ENCODE data around the gene TRAPPC6A. TPM values are rescaled to one million over a fixed set of nuclear protein-coding genes. Genes with fewer than 3 reads are reported as not detected.

Gene TRAPPC6A
- total RNA-seq, 2 donors from 2014 or later = 56.6 to 79.1 TPM

- Histone ChIP-seq H3K4me1 (ENCODE audit: control insufficient read depth, insufficient read depth, low read length) (no peaks in the 10 kb centered on the region), H3K27ac (ENCODE audit: low read depth, low read length) (no peak overlapping the region), H3K9ac (ENCODE audit: extremely low read depth, low read length, poor library complexity, severe bottlenecking) (no peak overlapping the region), H3K9me3 (ENCODE audit: control insufficient read depth, low read length) (no peaks in the 10 kb centered on the region), H3K4me3 (ENCODE audit: low read length) (no peak overlapping the region), H3K36me3 (ENCODE audit: control insufficient read depth, insufficient read depth, low read length) (no peaks in the 10 kb centered on the region), H3K27me3 (ENCODE audit: control insufficient read depth, insufficient read depth, low read length, poor library complexity, severe bottlenecking) (peaks cover 4% of the 10 kb centered on the region)
- Mint-ChIP-seq H3K4me3 (no peak overlapping the region), H3K27me3 (ENCODE audit: insufficient read depth) (peaks cover 20% of the 10 kb centered on the region), H3K36me3 (ENCODE audit: low read depth) (no peaks in the 10 kb centered on the region), H3K27ac (no peak overlapping the region), H3K9me3 (no peaks in the 10 kb centered on the region), H3K4me1 (no peaks in the 10 kb centered on the region)
- WGBS, 2 experiments (ENCODE audit: insufficient coverage in 1 of 2, insufficient read length in 1 of 2) = 57 to 73% methylated on average over 2 to 4 of the region's 4 CpGs
- TF ChIP-seq CTCF (conservative IDR thresholded peaks at IDR 0.05) = peak; percentile 79
- peak; percentile 86 for DNase-seq
These were observed 22.5 kb upstream of the TRAPPC6A start for GRCh38 chr19:45200568-45200967.

- 76 to 80% methylated on average over 6 of the region's 6 CpGs for WGBS, 2 experiments (ENCODE audit: insufficient coverage in 1 of 2, insufficient read length in 1 of 2)
- no peaks in the 10 kb centered on the region for H3K9me3 Mint-ChIP-seq
- H3K4me1 ChIP-seq (ENCODE audit: control insufficient read depth, insufficient read depth, low read length) = peaks cover 5% of the 10 kb centered on the region
- no peak overlapping the region for H3K27ac ChIP-seq (ENCODE audit: low read depth, low read length)
- no peaks in the 10 kb centered on the region for H3K9me3 ChIP-seq (ENCODE audit: control insufficient read depth, low read length)
- no peaks in the 10 kb centered on the region for H3K36me3 Mint-ChIP-seq (ENCODE audit: low read depth)
- H3K9ac ChIP-seq (ENCODE audit: extremely low read depth, low read length, poor library complexity, severe bottlenecking) = no peak overlapping the region
- DNase-seq = no peak
- H3K27me3 Mint-ChIP-seq (ENCODE audit: insufficient read depth) = peaks cover 20% of the 10 kb centered on the region
- no peaks in the 10 kb centered on the region for H3K36me3 ChIP-seq (ENCODE audit: control insufficient read depth, insufficient read depth, low read length)
- H3K27me3 ChIP-seq (ENCODE audit: control insufficient read depth, insufficient read depth, low read length, poor library complexity, severe bottlenecking) = peaks cover 4% of the 10 kb centered on the region
- TF ChIP-seq CTCF (conservative IDR thresholded peaks at IDR 0.05) = no peak
- H3K4me1 Mint-ChIP-seq = no peaks in the 10 kb centered on the region
- no peak overlapping the region for H3K4me3 ChIP-seq (ENCODE audit: low read length)
- H3K27ac Mint-ChIP-seq = no peak overlapping the region
- H3K4me3 Mint-ChIP-seq = no peak overlapping the region
These were observed 17.7 kb upstream of the TRAPPC6A start for GRCh38 chr19:45195764-45196163.

GRCh38 chr19:45191375-45191774, 13.3 kb upstream of the TRAPPC6A start:
- H3K4me3 Mint-ChIP-seq = no peak overlapping the region
- WGBS, 2 experiments (ENCODE audit: insufficient coverage in 1 of 2, insufficient read length in 1 of 2) = 94 to 96% methylated on average over 2 to 4 of the region's 4 CpGs
- no peak overlapping the region for H3K27ac ChIP-seq (ENCODE audit: low read depth, low read length)
- peaks cover 5% of the 10 kb centered on the region for H3K4me1 ChIP-seq (ENCODE audit: control insufficient read depth, insufficient read depth, low read length)
- peaks cover 6% of the 10 kb centered on the region for H3K27me3 Mint-ChIP-seq (ENCODE audit: insufficient read depth)
- H3K9me3 Mint-ChIP-seq = no peaks in the 10 kb centered on the region
- TF ChIP-seq CTCF (conservative IDR thresholded peaks at IDR 0.05) = no peak
- H3K36me3 Mint-ChIP-seq (ENCODE audit: low read depth) = no peaks in the 10 kb centered on the region
- H3K4me3 ChIP-seq (ENCODE audit: low read length) = no peak overlapping the region
- no peaks in the 10 kb centered on the region for H3K9me3 ChIP-seq (ENCODE audit: control insufficient read depth, low read length)
- no peak overlapping the region for H3K9ac ChIP-seq (ENCODE audit: extremely low read depth, low read length, poor library complexity, severe bottlenecking)
- no peaks in the 10 kb centered on the region for H3K27me3 ChIP-seq (ENCODE audit: control insufficient read depth, insufficient read depth, low read length, poor library complexity, severe bottlenecking)
- no peak overlapping the region for H3K27ac Mint-ChIP-seq
- no peaks in the 10 kb centered on the region for H3K36me3 ChIP-seq (ENCODE audit: control insufficient read depth, insufficient read depth, low read length)
- DNase-seq = no peak
- no peaks in the 10 kb centered on the region for H3K4me1 Mint-ChIP-seq
